22Rv1 (cell line): ENCODE data around the gene COLEC12.

Experiments
- ZFX ChIP-seq: fragments of 450-650 bp; IDR thresholded peaks from 2 replicates; pipeline ENCODE4 v1.6.1; 2017; ENCODE audit warnings: antibody characterized with exemption, borderline replicate concordance
- TF ChIP-seq, protein P1 (sequence below): fragments of 450-650 bp; IDR thresholded peaks from 2 replicates; pipeline ENCODE4 v1.5.1; 2017; ENCODE audit warnings: mild to moderate bottlenecking

DNA sequence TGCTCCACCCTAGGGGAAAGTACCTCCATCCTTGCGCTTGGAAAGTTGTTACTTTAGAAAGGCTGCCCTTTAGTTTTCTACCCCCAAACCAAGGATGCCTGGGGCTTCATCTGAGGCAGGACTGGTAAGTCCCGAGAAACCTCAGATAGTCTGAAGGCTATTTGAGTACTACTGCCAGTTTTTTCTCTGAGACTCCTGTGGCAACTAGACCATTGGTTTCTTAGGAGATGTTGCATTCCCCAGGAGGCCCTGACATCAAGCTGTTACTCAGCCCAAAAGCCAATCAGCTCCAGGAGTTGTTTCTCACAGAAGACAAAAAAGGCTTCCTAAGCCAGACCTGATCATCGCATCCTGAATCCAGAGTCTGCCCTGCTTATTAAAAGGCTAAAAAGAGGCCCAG lies 67.2 kb downstream of the COLEC12 start:
- TF ChIP-seq, protein P1, sequence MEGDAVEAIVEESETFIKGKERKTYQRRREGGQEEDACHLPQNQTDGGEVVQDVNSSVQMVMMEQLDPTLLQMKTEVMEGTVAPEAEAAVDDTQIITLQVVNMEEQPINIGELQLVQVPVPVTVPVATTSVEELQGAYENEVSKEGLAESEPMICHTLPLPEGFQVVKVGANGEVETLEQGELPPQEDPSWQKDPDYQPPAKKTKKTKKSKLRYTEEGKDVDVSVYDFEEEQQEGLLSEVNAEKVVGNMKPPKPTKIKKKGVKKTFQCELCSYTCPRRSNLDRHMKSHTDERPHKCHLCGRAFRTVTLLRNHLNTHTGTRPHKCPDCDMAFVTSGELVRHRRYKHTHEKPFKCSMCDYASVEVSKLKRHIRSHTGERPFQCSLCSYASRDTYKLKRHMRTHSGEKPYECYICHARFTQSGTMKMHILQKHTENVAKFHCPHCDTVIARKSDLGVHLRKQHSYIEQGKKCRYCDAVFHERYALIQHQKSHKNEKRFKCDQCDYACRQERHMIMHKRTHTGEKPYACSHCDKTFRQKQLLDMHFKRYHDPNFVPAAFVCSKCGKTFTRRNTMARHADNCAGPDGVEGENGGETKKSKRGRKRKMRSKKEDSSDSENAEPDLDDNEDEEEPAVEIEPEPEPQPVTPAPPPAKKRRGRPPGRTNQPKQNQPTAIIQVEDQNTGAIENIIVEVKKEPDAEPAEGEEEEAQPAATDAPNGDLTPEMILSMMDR, result no peak
- no peak for TF ChIP-seq ZFX
